Measurements from ENCODE around the gene CLDN14.

CLDN14 gene

GRCh38 chr21:36518883-36519492 is 39.1 kb upstream of the CLDN14 start:
- no peak for TF ChIP-seq ZNF274 (IDR thresholded peaks at IDR 0.05; ENCODE audit: low read depth, low read length)
- no peak for TF ChIP-seq SUZ12 (IDR thresholded peaks at IDR 0.05; ENCODE audit: extremely low read depth, insufficient read depth, insufficient read length)
- no peak for TF ChIP-seq YY1 (IDR thresholded peaks at IDR 0.05; ENCODE audit: insufficient read depth, insufficient read length)
- Histone ChIP-seq H3K27me3 (ENCODE audit: insufficient read depth, insufficient read length) (no peaks in the 10 kb centered on the region), H3K4me1 (ENCODE audit: insufficient read depth, insufficient read length) (no peaks in the 10 kb centered on the region), H3K9ac (ENCODE audit: insufficient read length, low read depth) (no peak overlapping the region), H3K4me3 (ENCODE audit: insufficient read length, low read depth) (no peak overlapping the region), H3K36me3 (ENCODE audit: insufficient read depth, insufficient read length, low read length) (no peaks in the 10 kb centered on the region), H3K9me3 (ENCODE audit: insufficient read depth, low read length) (peaks cover 4% of the 10 kb centered on the region; the same call in 1 of the 2 replicates)
- DNase-seq (ENCODE audit: low read depth, low spot score) = no peak

GRCh38 chr21:36517366-36518075 is 37.6 kb upstream of the CLDN14 start:
- H3K36me3 ChIP-seq (ENCODE audit: insufficient read depth, insufficient read length, low read length) = no peaks in the 10 kb centered on the region
- peaks cover 4% of the 10 kb centered on the region; the same call in 1 of the 2 replicates for H3K9me3 ChIP-seq (ENCODE audit: insufficient read depth, low read length)
- no peaks in the 10 kb centered on the region for H3K27me3 ChIP-seq (ENCODE audit: insufficient read depth, insufficient read length)
- no peak overlapping the region for H3K4me3 ChIP-seq (ENCODE audit: insufficient read length, low read depth)
- no peaks in the 10 kb centered on the region for H3K4me1 ChIP-seq (ENCODE audit: insufficient read depth, insufficient read length)
- H3K9ac ChIP-seq (ENCODE audit: insufficient read length, low read depth) = no peak overlapping the region
- TF ChIP-seq YY1 (IDR thresholded peaks at IDR 0.05; ENCODE audit: insufficient read depth, insufficient read length) = no peak
- TF ChIP-seq SUZ12 (IDR thresholded peaks at IDR 0.05; ENCODE audit: extremely low read depth, insufficient read depth, insufficient read length) = no peak
- TF ChIP-seq ZNF274 (IDR thresholded peaks at IDR 0.05; ENCODE audit: low read depth, low read length) = no peak
- DNase-seq (ENCODE audit: low read depth, low spot score) = no peak

GRCh38 chr21:36516281-36516680 is 36.4 kb upstream of the CLDN14 start:
- no peak overlapping the region for H3K4me3 ChIP-seq (ENCODE audit: insufficient read length, low read depth)
- no peak for TF ChIP-seq YY1 (IDR thresholded peaks at IDR 0.05; ENCODE audit: insufficient read depth, insufficient read length)
- no peak for TF ChIP-seq SUZ12 (IDR thresholded peaks at IDR 0.05; ENCODE audit: extremely low read depth, insufficient read depth, insufficient read length)
- TF ChIP-seq ZNF274 (IDR thresholded peaks at IDR 0.05; ENCODE audit: low read depth, low read length) = no peak
- H3K4me1 ChIP-seq (ENCODE audit: insufficient read depth, insufficient read length) = no peaks in the 10 kb centered on the region
- no peaks in the 10 kb centered on the region for H3K36me3 ChIP-seq (ENCODE audit: insufficient read depth, insufficient read length, low read length)
- no peak for DNase-seq (ENCODE audit: low read depth, low spot score)
- H3K27me3 ChIP-seq (ENCODE audit: insufficient read depth, insufficient read length) = no peaks in the 10 kb centered on the region
- H3K9me3 ChIP-seq (ENCODE audit: insufficient read depth, low read length) = peaks cover 4% of the 10 kb centered on the region; the same call in 1 of the 2 replicates
- no peak overlapping the region for H3K9ac ChIP-seq (ENCODE audit: insufficient read length, low read depth)

- Histone ChIP-seq H3K4me1 (ENCODE audit: insufficient read depth, insufficient read length) (peaks cover under 1% of the 10 kb centered on the region), H3K9ac (ENCODE audit: insufficient read length, low read depth) (no peak overlapping the region), H3K9me3 (ENCODE audit: insufficient read depth, low read length) (0 out of 2 replicates have a peak, but pooled peaks cover 5% of the 10 kb centered on the region), H3K4me3 (ENCODE audit: insufficient read length, low read depth) (no peak overlapping the region), H3K27me3 (ENCODE audit: insufficient read depth, insufficient read length) (no peaks in the 10 kb centered on the region), H3K36me3 (ENCODE audit: insufficient read depth, insufficient read length, low read length) (no peaks in the 10 kb centered on the region)
- DNase-seq (ENCODE audit: low read depth, low spot score) = no peak
- no peak for TF ChIP-seq SUZ12 (IDR thresholded peaks at IDR 0.05; ENCODE audit: extremely low read depth, insufficient read depth, insufficient read length)
- TF ChIP-seq ZNF274 (IDR thresholded peaks at IDR 0.05; ENCODE audit: low read depth, low read length) = no peak
- no peak for TF ChIP-seq YY1 (IDR thresholded peaks at IDR 0.05; ENCODE audit: insufficient read depth, insufficient read length)
Observed at GRCh38 chr21:36513430-36513829, 33.5 kb upstream of the CLDN14 start.

GRCh38 chr21:36512971-36513370 is 33.0 kb upstream of the CLDN14 start:
- no peak for TF ChIP-seq YY1 (IDR thresholded peaks at IDR 0.05; ENCODE audit: insufficient read depth, insufficient read length)
- no peak for TF ChIP-seq ZNF274 (IDR thresholded peaks at IDR 0.05; ENCODE audit: low read depth, low read length)
- TF ChIP-seq SUZ12 (IDR thresholded peaks at IDR 0.05; ENCODE audit: extremely low read depth, insufficient read depth, insufficient read length) = no peak
- H3K36me3 ChIP-seq (ENCODE audit: insufficient read depth, insufficient read length, low read length) = no peaks in the 10 kb centered on the region
- H3K4me3 ChIP-seq (ENCODE audit: insufficient read length, low read depth) = no peak overlapping the region
- no peak overlapping the region for H3K9ac ChIP-seq (ENCODE audit: insufficient read length, low read depth)
- H3K27me3 ChIP-seq (ENCODE audit: insufficient read depth, insufficient read length) = no peaks in the 10 kb centered on the region
- 0 out of 2 replicates have a peak, but pooled peaks cover 5% of the 10 kb centered on the region for H3K9me3 ChIP-seq (ENCODE audit: insufficient read depth, low read length)
- peaks cover 3% of the 10 kb centered on the region for H3K4me1 ChIP-seq (ENCODE audit: insufficient read depth, insufficient read length)
- no peak for DNase-seq (ENCODE audit: low read depth, low spot score)

GRCh38 chr21:36511484-36512220 is 31.7 kb upstream of the CLDN14 start:
- no peak overlapping the region for H3K4me3 ChIP-seq (ENCODE audit: insufficient read length, low read depth)
- TF ChIP-seq YY1 (IDR thresholded peaks at IDR 0.05; ENCODE audit: insufficient read depth, insufficient read length) = no peak
- no peak for TF ChIP-seq ZNF274 (IDR thresholded peaks at IDR 0.05; ENCODE audit: low read depth, low read length)
- TF ChIP-seq SUZ12 (IDR thresholded peaks at IDR 0.05; ENCODE audit: extremely low read depth, insufficient read depth, insufficient read length) = no peak
- no peak overlapping the region for H3K9ac ChIP-seq (ENCODE audit: insufficient read length, low read depth)
- H3K36me3 ChIP-seq (ENCODE audit: insufficient read depth, insufficient read length, low read length) = no peaks in the 10 kb centered on the region
- H3K27me3 ChIP-seq (ENCODE audit: insufficient read depth, insufficient read length) = no peaks in the 10 kb centered on the region
- 0 out of 2 replicates have a peak, but pooled peaks cover 5% of the 10 kb centered on the region for H3K9me3 ChIP-seq (ENCODE audit: insufficient read depth, low read length)
- no peak for DNase-seq (ENCODE audit: low read depth, low spot score)
- H3K4me1 ChIP-seq (ENCODE audit: insufficient read depth, insufficient read length) = peaks cover 3% of the 10 kb centered on the region

GRCh38 chr21:36510911-36511310 is 31.0 kb upstream of the CLDN14 start:
- no peak for DNase-seq (ENCODE audit: low read depth, low spot score)
- H3K27me3 ChIP-seq (ENCODE audit: insufficient read depth, insufficient read length) = no peaks in the 10 kb centered on the region
- H3K4me1 ChIP-seq (ENCODE audit: insufficient read depth, insufficient read length) = peaks cover 3% of the 10 kb centered on the region
- TF ChIP-seq SUZ12 (IDR thresholded peaks at IDR 0.05; ENCODE audit: extremely low read depth, insufficient read depth, insufficient read length) = no peak
- no peak for TF ChIP-seq ZNF274 (IDR thresholded peaks at IDR 0.05; ENCODE audit: low read depth, low read length)
- no peak for TF ChIP-seq YY1 (IDR thresholded peaks at IDR 0.05; ENCODE audit: insufficient read depth, insufficient read length)
- H3K9ac ChIP-seq (ENCODE audit: insufficient read length, low read depth) = no peak overlapping the region
- H3K9me3 ChIP-seq (ENCODE audit: insufficient read depth, low read length) = 0 out of 2 replicates have a peak, but pooled peaks cover 5% of the 10 kb centered on the region
- no peak overlapping the region for H3K4me3 ChIP-seq (ENCODE audit: insufficient read length, low read depth)
- no peaks in the 10 kb centered on the region for H3K36me3 ChIP-seq (ENCODE audit: insufficient read depth, insufficient read length, low read length)
